Activated naive CD4-positive, alpha-beta T cell treated with anti-CD3 and anti-CD28 coated beads, Interleukin-2, amount 10 ng/mL, durations not matched to agents 5 hours and 36 hours (primary cell): ENCODE results near the gene ANKRD33B. TPM values are rescaled to one million over a fixed set of nuclear protein-coding genes. Genes with fewer than 3 reads are reported as not detected.

Experiments
- total RNA-seq, 2 experiments: library from RNA; stranded (reverse); gene quantifications; one replicate each; pipeline ENCODE4 v1.2.3, GENCODE V29; 2021

The ANKRD33B gene
- 1 to 10 TPM; 3.3 to 3.8 TPM for total RNA-seq

DNA sequence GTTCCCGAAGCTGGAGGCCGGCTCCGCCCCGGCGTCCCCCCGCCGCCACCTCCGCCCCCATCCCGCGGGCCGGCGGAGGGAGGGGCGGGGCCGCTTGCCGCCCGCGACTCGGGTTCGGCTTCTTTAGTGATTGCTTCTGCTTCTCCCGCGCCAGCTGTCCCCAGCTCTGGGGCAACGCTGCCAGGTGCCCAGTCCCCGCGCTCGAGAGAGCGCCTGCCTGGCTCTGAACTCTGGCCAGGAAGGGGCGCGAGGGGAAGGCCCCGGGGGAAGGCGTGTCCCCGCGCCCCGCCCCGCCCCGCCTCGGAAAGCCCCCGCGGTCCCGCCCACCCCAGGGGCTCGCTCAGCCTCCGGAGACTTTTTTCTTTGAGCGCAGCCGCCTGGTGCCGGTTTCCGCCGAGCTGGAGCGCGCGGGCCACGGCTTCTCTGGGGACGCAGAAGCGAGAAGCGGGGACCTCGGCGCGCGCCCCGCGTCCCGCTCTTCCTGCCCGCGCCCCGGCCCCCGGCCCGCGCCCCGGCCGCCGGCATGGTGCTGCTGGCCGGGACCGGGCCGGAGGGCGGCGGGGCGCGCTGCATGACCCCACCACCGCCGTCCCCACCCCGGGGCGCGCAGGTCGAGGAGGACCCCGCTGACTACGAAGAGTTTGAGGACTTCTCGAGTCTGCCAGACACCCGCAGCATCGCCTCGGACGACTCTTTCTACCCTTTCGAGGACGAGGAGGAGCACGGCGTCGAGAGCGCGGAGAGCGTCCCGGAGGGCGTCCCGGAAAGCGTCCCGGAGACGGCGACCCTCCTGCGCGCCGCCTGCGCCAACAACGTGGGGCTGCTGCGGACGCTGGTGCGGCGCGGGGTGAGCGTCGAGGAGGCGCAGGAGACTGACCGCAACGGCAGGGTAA lies at the start of gene ANKRD33B:
ANKRD33B (plus strand) TSS at position 126 of the 893 bp plus-strand sequence; CDS start at position 524, 398 bp downstream.

Other genes with a start within 250 kb of the ANKRD33B start
- gene MARCHF6, start 210.4 kb upstream of the ANKRD33B start, total RNA-seq, result 100 to 1,000 TPM; 106 to 109 TPM
- 1 to 10 TPM; 4.2 to 4.6 TPM for gene ROPN1L, start 122.2 kb upstream of the ANKRD33B start, total RNA-seq
- 10 to 100 TPM; 52.8 to 55.9 TPM for gene DAP, start 197.2 kb downstream of the ANKRD33B start, total RNA-seq